ENCODE results near the gene ARHGEF16.

DNA sequence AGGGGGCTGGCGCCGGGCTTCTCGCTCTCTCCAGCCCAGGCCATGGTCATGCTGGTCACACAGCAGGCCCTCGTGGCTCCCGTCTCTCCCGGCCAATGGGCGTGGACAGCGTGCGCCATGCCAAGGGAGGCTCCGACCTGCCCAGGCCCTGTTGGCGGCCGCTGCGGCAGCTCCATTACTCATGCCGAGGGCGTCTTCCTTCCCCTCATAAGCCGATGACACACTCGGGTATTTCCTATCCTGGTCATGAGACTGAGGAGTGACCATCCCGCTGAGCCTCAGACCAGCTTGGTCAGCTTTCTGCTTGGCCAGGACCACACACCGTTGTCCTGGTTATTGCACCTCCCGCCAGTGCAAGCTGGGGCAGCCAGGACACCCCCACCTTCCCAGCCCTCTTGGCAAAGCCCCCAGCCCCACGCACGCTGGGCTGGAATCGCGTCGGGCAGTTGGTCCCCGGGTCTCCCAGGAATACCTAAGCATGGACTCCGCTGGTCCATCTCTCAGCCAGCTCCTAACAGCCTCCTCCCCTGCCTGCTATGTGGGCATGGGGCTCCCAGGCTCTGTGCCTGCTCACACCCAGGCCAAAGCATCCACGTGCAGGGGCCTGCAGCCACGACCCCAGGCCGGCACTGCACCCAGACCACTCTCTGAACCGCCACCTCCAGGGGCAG is 49.8 kb downstream of the ARHGEF16 start:
- TF ChIP-seq, protein P1, sequence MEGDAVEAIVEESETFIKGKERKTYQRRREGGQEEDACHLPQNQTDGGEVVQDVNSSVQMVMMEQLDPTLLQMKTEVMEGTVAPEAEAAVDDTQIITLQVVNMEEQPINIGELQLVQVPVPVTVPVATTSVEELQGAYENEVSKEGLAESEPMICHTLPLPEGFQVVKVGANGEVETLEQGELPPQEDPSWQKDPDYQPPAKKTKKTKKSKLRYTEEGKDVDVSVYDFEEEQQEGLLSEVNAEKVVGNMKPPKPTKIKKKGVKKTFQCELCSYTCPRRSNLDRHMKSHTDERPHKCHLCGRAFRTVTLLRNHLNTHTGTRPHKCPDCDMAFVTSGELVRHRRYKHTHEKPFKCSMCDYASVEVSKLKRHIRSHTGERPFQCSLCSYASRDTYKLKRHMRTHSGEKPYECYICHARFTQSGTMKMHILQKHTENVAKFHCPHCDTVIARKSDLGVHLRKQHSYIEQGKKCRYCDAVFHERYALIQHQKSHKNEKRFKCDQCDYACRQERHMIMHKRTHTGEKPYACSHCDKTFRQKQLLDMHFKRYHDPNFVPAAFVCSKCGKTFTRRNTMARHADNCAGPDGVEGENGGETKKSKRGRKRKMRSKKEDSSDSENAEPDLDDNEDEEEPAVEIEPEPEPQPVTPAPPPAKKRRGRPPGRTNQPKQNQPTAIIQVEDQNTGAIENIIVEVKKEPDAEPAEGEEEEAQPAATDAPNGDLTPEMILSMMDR (IDR thresholded peaks at IDR 0.05), result no peak
- TF ChIP-seq POLR2A (IDR thresholded peaks at IDR 0.05), result no peak

All from esophagus squamous epithelium (tissue), 4 donors.